Right atrium auricular region (tissue), 2 donors: ENCODE results near the gene CTTN. TPM values are rescaled to one million over a fixed set of nuclear protein-coding genes. Genes with fewer than 3 reads are reported as not detected.

Source experiments
- DNase-seq: peaks from one replicate; pipeline ENCODE4 v3.0.0-alpha.2; 2019; ENCODE audit warnings: low spot score
- H3K27ac ChIP-seq, 2 donors: fragments of 200-600 bp; sonication (generic); 1 replicate in 1 of 2; 2 replicates in 1 of 2; pipeline ENCODE4 v1.5.1; 2016 to 2019
- H3K27me3 ChIP-seq, 2 donors: fragments of 200-600 bp; sonication (generic); one replicate each; pipeline versions ENCODE4 v1.5.1 to v1.6.0; 2017 to 2019
- H3K36me3 ChIP-seq: fragments of 200-600 bp; sonication (generic); one replicate; pipeline ENCODE4 v1.5.1; 2016
- H3K4me1 ChIP-seq, 2 donors: fragments of 200-600 bp; sonication (generic); one replicate each; pipeline versions ENCODE4 v1.5.1 to v1.6.0; 2017 to 2019
- H3K4me3 ChIP-seq, 2 donors: fragments of 200-600 bp; sonication (generic); 1 replicate in 1 of 2; 2 replicates in 1 of 2; pipeline ENCODE4 v1.5.1; 2017 to 2019; ENCODE audit warnings: mild to moderate bottlenecking in 1 of 2, moderate library complexity in 1 of 2
- H3K9me3 ChIP-seq, 2 donors: fragments of 200-600 bp; sonication (generic); one replicate each; pipeline ENCODE4 v1.5.1; 2019
- CTCF ChIP-seq, 2 donors: fragments of 200-600 bp; sonication (generic); IDR thresholded peaks; one replicate each; pipeline ENCODE4 v1.5.1; 2019; ENCODE audit warnings: antibody characterized with exemption in 2 of 2
- total RNA-seq, 2 donors: library from RNA; depleted of rRNA; stranded (reverse); fragments of >200 nt; gene quantifications; one replicate each; pipeline ENCODE4 v1.1.0, GENCODE V29; 2016

The CTTN gene
- total RNA-seq, 2 donors from 2014 or later: 67.0 to 99.2 TPM

- Histone ChIP-seq H3K4me1 (no peaks in the 10 kb centered on the region), H3K9me3 (no peaks in the 10 kb centered on the region), H3K36me3 (peaks cover 56% of the 10 kb centered on the region), H3K27ac (no peak overlapping the region), H3K27me3 (no peaks in the 10 kb centered on the region), H3K4me3 (no peak overlapping the region)
- TF ChIP-seq CTCF (IDR thresholded peaks at IDR 0.05): no peak
- DNase-seq: no peak
Observed at GRCh38 chr11:70435765-70436500, 37.6 kb downstream of the CTTN start.

GRCh38 chr11:70436501-70436860 lies 38.2 kb downstream of the CTTN start:
- Histone ChIP-seq H3K27me3 (no peaks in the 10 kb centered on the region), H3K9me3 (no peaks in the 10 kb centered on the region), H3K36me3 (peaks cover 51% of the 10 kb centered on the region), H3K4me3 (no peak overlapping the region), H3K4me1 (no peaks in the 10 kb centered on the region), H3K27ac (no peak overlapping the region)
- TF ChIP-seq CTCF (IDR thresholded peaks at IDR 0.05): no peak
- no peak for DNase-seq

- H3K4me3 ChIP-seq: no peak overlapping the region
- no peak overlapping the region for H3K27ac ChIP-seq
- no peak for TF ChIP-seq CTCF (IDR thresholded peaks at IDR 0.05)
- no peak for DNase-seq
- peaks cover 43% of the 10 kb centered on the region for H3K36me3 ChIP-seq
- H3K4me1 ChIP-seq: no peaks in the 10 kb centered on the region
- no peaks in the 10 kb centered on the region for H3K27me3 ChIP-seq
- H3K9me3 ChIP-seq: no peaks in the 10 kb centered on the region
Observed at GRCh38 chr11:70437111-70437784, 38.9 kb downstream of the CTTN start.

GRCh38 chr11:70440206-70440605 lies 41.9 kb downstream of the CTTN start:
- H3K4me3 ChIP-seq: no peak overlapping the region
- H3K27me3 ChIP-seq: no peaks in the 10 kb centered on the region
- TF ChIP-seq CTCF (IDR thresholded peaks at IDR 0.05): no peak
- H3K36me3 ChIP-seq: peaks cover 17% of the 10 kb centered on the region
- H3K4me1 ChIP-seq: no peaks in the 10 kb centered on the region
- no peaks in the 10 kb centered on the region for H3K9me3 ChIP-seq
- DNase-seq: no peak
- H3K27ac ChIP-seq: no peak overlapping the region

GRCh38 chr11:70443773-70444030 lies 45.4 kb downstream of the CTTN start:
- no peaks in the 10 kb centered on the region for H3K4me1 ChIP-seq
- H3K36me3 ChIP-seq: no peaks in the 10 kb centered on the region
- no peak for TF ChIP-seq CTCF (IDR thresholded peaks at IDR 0.05)
- H3K27ac ChIP-seq: no peak overlapping the region
- no peak overlapping the region for H3K4me3 ChIP-seq
- no peak for DNase-seq
- H3K9me3 ChIP-seq: peaks cover 0 to 3% of the 10 kb centered on the region in 2 donors
- H3K27me3 ChIP-seq: no peaks in the 10 kb centered on the region

GRCh38 chr11:70445091-70445490 lies 46.8 kb downstream of the CTTN start:
- Histone ChIP-seq H3K27ac (no peak overlapping the region), H3K27me3 (no peaks in the 10 kb centered on the region), H3K9me3 (peaks cover 0 to 17% of the 10 kb centered on the region in 2 donors), H3K36me3 (no peaks in the 10 kb centered on the region), H3K4me1 (no peaks in the 10 kb centered on the region), H3K4me3 (no peak overlapping the region)
- no peak for DNase-seq
- no peak for TF ChIP-seq CTCF (IDR thresholded peaks at IDR 0.05)
